HCT116 (cell line): ENCODE results near the gene IFIT5.

Experiments used
- ELF1 ChIP-seq: IDR thresholded peaks from 2 replicates; pipeline ENCODE4 v1.6.1; 2012; ENCODE audit warnings: low read depth, borderline replicate concordance
- EZH2 ChIP-seq: fragments of 200-600 bp; sonication (generic); IDR thresholded peaks from 2 replicates; pipeline ENCODE4 v1.6.1; 2017; ENCODE audit warnings: antibody characterized with exemption, mixed run types
- JUND ChIP-seq: IDR thresholded peaks from 2 replicates; pipeline ENCODE4 v1.6.1; 2012
- POLR2A ChIP-seq: IDR thresholded peaks from 2 replicates; pipeline ENCODE4 v1.7.0; 2011; ENCODE audit warnings: borderline replicate concordance; ENCODE audit not compliant: insufficient read depth, insufficient read length; ENCODE audit errors: extremely low read depth
- POLR2AphosphoS5 ChIP-seq: IDR thresholded peaks from 2 replicates; pipeline ENCODE4 v1.6.1; 2011; ENCODE audit warnings: mild to moderate bottlenecking, low read depth, low read length, moderate library complexity
- RAD21 ChIP-seq: IDR thresholded peaks from 2 replicates; pipeline ENCODE4 v1.6.1; 2012; ENCODE audit warnings: low read depth, mild to moderate bottlenecking
- SIN3A ChIP-seq: IDR thresholded peaks from 2 replicates; pipeline ENCODE4 v1.6.1; 2012; ENCODE audit warnings: low read depth
- TCF7L2 ChIP-seq: IDR thresholded peaks from 2 replicates; pipeline ENCODE4 v1.7.0; 2011; ENCODE audit warnings: borderline replicate concordance, inconsistent platforms; ENCODE audit not compliant: insufficient read depth, insufficient read length; ENCODE audit errors: extremely low read depth
- YY1 ChIP-seq: IDR thresholded peaks from 2 replicates; pipeline ENCODE4 v1.6.1; 2011; ENCODE audit warnings: low read length, low read depth, moderate library complexity, mild to moderate bottlenecking; ENCODE audit not compliant: insufficient replicate concordance; ENCODE audit errors: extremely low read depth
- TF ChIP-seq, protein P1 (sequence below), 3 experiments: fragments of 200-600 bp in 1 of 3; sonication (generic) in 1 of 3; IDR thresholded peaks in 2 of 3; conservative IDR thresholded peaks in 1 of 3; 2 replicates each; pipeline ENCODE4 v1.5.1; 2012 to 2017; ENCODE audit warnings: low read depth in 2 of 3, low read length in 2 of 3, antibody characterized with exemption in 1 of 3, borderline replicate concordance in 1 of 3, control low read depth in 1 of 3, mild to moderate bottlenecking in 1 of 3, mixed read lengths in 1 of 3, mixed run types in 1 of 3, moderate library complexity in 1 of 3; ENCODE audit not compliant: insufficient read depth in 1 of 3
- TF ChIP-seq, protein P2 (sequence below): IDR thresholded peaks from 2 replicates; pipeline ENCODE4 v1.6.1; 2012; ENCODE audit warnings: low read depth

DNA sequence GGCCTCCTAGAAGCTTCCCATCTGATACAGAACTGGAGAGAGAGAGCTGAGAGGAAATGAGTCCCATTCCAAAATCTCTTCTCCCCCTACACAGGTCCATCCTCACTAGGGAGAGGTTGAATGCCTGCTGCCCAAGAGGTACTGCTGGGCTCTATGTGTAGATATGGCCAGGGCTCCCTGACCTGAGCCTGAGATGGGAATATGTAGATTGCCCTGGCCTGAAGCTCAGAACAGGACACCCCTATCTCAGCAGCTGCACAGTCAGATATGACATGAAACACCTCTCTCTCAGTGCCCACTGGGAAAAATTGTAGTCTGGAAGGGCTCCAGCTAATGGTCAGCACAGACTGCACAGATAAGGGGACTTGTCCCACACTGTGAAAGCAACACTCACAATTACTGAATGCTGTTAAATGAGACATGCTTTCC, 39.6 kb upstream of the IFIT5 start:
- TF ChIP-seq, protein P1, sequence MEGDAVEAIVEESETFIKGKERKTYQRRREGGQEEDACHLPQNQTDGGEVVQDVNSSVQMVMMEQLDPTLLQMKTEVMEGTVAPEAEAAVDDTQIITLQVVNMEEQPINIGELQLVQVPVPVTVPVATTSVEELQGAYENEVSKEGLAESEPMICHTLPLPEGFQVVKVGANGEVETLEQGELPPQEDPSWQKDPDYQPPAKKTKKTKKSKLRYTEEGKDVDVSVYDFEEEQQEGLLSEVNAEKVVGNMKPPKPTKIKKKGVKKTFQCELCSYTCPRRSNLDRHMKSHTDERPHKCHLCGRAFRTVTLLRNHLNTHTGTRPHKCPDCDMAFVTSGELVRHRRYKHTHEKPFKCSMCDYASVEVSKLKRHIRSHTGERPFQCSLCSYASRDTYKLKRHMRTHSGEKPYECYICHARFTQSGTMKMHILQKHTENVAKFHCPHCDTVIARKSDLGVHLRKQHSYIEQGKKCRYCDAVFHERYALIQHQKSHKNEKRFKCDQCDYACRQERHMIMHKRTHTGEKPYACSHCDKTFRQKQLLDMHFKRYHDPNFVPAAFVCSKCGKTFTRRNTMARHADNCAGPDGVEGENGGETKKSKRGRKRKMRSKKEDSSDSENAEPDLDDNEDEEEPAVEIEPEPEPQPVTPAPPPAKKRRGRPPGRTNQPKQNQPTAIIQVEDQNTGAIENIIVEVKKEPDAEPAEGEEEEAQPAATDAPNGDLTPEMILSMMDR (IDR thresholded peaks at IDR 0.05 in 2 of 3, conservative IDR thresholded peaks at IDR 0.05 in 1 of 3; ENCODE audit: borderline replicate concordance in 1 of 3, insufficient read depth in 1 of 3, low read depth in 2 of 3, low read length in 2 of 3) = no peak
- TF ChIP-seq, protein P2, sequence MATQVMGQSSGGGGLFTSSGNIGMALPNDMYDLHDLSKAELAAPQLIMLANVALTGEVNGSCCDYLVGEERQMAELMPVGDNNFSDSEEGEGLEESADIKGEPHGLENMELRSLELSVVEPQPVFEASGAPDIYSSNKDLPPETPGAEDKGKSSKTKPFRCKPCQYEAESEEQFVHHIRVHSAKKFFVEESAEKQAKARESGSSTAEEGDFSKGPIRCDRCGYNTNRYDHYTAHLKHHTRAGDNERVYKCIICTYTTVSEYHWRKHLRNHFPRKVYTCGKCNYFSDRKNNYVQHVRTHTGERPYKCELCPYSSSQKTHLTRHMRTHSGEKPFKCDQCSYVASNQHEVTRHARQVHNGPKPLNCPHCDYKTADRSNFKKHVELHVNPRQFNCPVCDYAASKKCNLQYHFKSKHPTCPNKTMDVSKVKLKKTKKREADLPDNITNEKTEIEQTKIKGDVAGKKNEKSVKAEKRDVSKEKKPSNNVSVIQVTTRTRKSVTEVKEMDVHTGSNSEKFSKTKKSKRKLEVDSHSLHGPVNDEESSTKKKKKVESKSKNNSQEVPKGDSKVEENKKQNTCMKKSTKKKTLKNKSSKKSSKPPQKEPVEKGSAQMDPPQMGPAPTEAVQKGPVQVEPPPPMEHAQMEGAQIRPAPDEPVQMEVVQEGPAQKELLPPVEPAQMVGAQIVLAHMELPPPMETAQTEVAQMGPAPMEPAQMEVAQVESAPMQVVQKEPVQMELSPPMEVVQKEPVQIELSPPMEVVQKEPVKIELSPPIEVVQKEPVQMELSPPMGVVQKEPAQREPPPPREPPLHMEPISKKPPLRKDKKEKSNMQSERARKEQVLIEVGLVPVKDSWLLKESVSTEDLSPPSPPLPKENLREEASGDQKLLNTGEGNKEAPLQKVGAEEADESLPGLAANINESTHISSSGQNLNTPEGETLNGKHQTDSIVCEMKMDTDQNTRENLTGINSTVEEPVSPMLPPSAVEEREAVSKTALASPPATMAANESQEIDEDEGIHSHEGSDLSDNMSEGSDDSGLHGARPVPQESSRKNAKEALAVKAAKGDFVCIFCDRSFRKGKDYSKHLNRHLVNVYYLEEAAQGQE = no peak
- TF ChIP-seq JUND = no peak
- TF ChIP-seq POLR2AphosphoS5 = no peak
- TF ChIP-seq YY1 = no peak
- no peak for TF ChIP-seq TCF7L2
- no peak for TF ChIP-seq ELF1
- TF ChIP-seq EZH2 = no peak
- TF ChIP-seq SIN3A = no peak
- no peak for TF ChIP-seq RAD21
- TF ChIP-seq POLR2A = no peak
